GM19025 (cell line): ENCODE data around the gene URB1.
"Not testable (repeated sequence)": the region's sequence is repeated elsewhere in the genome, so short reads cannot be mapped to it uniquely, and the experiment has no call there.

Experiments used
- ATAC-seq: cut with Tn5 transposase; IDR thresholded peaks from one replicate; pipeline ENCODE4 v1.9.1; 2021; ENCODE audit warnings: mild to moderate bottlenecking, low read depth, moderate library complexity; ENCODE audit not compliant: unreplicated experiment

URB1 gene

GRCh38 chr21:32377991-32378390, 14.8 kb downstream of the URB1 start:
- no peak for ATAC-seq

GRCh38 chr21:32377506-32377905, 15.3 kb downstream of the URB1 start:
- ATAC-seq = no peak

DNA sequence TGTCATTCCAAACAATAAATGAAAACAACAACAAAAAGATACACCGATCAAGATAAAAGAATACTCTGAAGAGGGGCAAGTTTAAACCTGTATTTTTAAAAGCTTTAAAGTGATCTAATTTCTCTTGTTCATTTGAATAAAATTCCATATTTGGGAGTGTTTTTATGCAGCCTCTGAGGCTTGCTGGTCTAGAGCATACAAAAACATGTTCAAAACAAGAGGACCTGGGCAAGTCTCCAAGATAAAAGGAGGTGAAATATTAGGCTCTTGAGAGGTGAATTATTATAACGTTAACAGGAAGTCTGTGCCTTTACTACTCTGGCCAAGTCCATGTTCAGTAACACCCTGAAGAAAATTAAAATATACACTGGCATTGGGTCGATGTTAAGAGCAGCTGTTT, 20.1 kb downstream of the URB1 start:
- no peak for ATAC-seq

- no peak for ATAC-seq
Measured at GRCh38 chr21:32371913-32372314, 20.9 kb downstream of the URB1 start.

- ATAC-seq = no peak
Measured at GRCh38 chr21:32370998-32371766, 21.6 kb downstream of the URB1 start.

GRCh38 chr21:32368961-32369360, 23.9 kb downstream of the URB1 start:
- ATAC-seq = not testable (repeated sequence)

GRCh38 chr21:32368386-32368785, 24.4 kb downstream of the URB1 start:
- ATAC-seq = no peak

DNA sequence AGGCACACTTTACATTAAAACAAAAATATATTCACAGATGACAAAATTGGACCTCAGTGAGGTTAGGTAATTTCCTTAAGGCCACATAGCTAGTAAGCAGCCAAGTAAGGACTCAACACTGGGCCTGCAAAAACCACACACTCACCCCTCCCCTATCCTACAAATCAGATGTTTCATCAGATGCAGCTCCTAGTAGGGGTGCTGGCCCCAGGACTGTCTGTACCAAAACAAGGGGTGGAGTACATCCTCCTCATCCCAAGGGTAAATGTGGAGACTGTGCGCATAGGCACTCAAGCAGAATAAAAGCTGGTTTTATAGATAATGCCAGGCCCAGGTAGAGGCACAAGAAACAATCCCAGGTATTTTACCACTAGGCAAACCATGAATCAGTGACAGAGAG, 25.7 kb downstream of the URB1 start:
- ATAC-seq = no peak

- no peak for ATAC-seq
Measured at GRCh38 chr21:32366191-32366590, 26.6 kb downstream of the URB1 start.

- ATAC-seq = no peak
Measured at GRCh38 chr21:32364796-32365195, 28.0 kb downstream of the URB1 start.

GRCh38 chr21:32364387-32364786, 28.4 kb downstream of the URB1 start:
- ATAC-seq = no peak

DNA sequence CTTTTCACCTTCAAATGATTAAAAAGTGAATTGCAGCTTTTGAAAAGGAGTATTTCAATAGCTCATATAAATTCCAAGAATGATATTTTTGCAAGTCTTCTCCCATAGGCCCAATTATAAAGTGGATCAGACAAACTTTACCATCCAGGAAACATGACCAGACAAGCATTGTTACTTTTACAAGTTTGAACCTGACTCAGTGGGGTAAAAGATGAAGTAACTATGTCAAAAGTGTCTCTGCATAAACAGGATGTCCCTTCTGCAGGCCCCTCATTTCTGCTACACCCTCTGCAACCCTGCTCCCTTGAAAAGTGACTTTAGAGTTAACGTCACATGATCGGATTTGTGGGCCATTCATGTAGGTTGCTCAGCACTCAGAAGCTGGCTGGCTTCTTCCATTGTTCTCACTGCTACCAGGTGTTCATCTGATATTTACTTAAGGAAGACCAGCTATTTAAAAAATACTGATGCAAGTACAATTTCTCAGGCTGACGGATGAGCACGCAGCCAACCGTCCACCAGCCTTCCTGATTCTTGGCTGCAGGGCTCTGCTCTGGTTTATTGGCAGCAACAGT, 32.3 kb downstream of the URB1 start:
- no peak for ATAC-seq

DNA sequence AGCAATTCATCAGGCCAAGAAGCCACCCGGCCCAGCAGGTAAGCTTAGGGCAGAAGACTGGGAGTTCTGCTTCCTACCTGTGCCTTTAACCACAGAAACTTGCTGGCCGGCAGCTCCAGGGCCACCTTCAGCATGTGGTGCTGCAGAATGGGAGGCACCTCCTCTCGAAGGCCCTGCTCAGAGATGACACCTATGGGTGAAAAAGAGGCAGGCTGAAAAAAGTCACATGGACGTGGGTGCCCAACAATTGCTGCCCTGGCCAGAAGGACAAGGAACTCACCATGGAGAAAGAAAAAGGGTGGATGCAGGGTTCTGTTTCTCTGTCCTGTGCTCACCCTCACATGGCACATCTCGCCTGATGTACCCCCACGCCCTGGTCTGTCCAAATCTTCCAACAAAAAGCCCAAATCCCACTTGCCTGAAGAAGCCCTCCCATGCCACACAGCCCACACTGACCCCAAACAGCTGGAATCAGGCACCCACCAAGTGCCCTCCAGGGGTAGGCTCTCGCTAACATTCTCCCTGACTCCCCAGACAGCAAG, 33.0 kb downstream of the URB1 start:
- ATAC-seq = no peak

- ATAC-seq = no peak
Measured at GRCh38 chr21:32356874-32357395, 35.9 kb downstream of the URB1 start.

DNA sequence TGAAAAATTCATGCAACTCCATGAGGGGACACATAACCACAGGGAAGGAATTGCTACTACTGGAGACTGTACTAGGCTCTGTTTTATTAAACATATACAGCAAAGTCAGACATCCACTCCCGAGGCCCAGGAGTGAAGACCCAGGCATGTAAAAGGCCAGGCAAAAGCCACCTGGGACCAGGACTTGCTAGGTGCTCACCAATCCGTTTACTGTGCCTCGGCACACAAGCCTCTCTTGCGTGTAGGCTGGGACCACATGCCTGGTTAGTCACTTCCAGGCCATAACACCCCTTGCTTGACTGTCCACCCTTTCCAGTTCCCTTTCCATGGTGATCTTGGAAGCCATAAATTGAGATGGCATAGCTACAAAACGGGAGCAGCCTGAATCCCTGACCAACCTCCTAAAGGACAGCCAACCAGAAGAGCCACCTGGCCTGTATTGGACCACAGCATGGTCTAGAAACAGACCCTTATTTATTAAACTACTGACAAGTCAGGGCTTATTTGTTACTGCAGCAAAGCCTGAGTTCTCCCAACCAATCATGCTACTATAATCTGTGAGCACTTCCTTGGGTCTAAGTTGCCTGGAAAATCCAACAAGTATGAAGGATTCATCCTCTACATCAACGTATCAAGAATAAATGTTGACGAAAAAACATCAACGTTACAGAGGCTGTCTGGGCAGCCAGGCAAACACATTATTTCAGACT, 39.7 kb downstream of the URB1 start:
- no peak for ATAC-seq

- no peak for ATAC-seq
Measured at GRCh38 chr21:32352526-32352925, 40.3 kb downstream of the URB1 start.

GRCh38 chr21:32351428-32351827, 41.4 kb downstream of the URB1 start:
- no peak for ATAC-seq

GRCh38 chr21:32350981-32351380, 41.8 kb downstream of the URB1 start:
- ATAC-seq = no peak

GRCh38 chr21:32350211-32350980, 42.4 kb downstream of the URB1 start:
- ATAC-seq = no peak

DNA sequence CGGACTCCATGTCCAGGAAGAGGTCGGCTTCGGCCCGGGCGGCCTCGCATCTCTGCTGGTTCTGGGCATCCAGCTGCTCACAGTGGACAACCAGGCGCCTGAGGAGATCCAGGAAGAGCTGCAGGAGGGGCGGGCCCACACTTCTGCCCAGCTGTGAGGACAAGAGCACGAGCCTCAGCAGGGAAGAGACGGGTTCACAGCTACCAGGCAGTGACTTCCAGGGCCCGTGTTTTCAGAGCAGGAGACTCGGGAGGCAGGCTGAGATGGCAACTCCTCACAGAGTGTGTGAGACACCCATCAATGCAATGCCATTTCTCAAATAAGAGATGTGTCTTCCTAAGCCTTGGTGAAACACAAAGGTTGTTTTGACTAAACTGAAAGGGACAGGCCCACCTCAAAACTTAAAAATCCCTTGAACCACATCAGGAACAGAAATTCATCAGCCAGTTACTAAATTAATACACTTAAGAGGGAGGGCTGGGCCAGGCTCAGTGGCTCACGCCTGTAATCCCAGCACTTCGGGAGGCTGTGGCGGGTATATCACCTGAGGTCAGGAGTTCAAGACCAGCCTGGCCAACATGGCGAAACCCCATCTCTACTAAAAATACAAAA, 43.4 kb downstream of the URB1 start:
- no peak for ATAC-seq
